KBM-7 (cell line): ENCODE data around the gene ZNF350.
"Not testable (repeated sequence)": the region's sequence is repeated elsewhere in the genome, so short reads cannot be mapped to it uniquely, and the experiment has no call there.

ENCODE experiments used
- DNase-seq: peaks from one replicate; pipeline ENCODE4 v3.0.0-alpha.2; 2015
- in situ Hi-C: fragments of 300-500 bp; cut with MboI; formaldehyde crosslinking; loops from 2 replicates; pipeline ENCODE4 v1.14.3; 2020; ENCODE audit warnings: low sequenced_read_pairs, low pct_unique_long_range_greater_than_20kb, mixed read lengths

ZNF350 gene

DNA sequence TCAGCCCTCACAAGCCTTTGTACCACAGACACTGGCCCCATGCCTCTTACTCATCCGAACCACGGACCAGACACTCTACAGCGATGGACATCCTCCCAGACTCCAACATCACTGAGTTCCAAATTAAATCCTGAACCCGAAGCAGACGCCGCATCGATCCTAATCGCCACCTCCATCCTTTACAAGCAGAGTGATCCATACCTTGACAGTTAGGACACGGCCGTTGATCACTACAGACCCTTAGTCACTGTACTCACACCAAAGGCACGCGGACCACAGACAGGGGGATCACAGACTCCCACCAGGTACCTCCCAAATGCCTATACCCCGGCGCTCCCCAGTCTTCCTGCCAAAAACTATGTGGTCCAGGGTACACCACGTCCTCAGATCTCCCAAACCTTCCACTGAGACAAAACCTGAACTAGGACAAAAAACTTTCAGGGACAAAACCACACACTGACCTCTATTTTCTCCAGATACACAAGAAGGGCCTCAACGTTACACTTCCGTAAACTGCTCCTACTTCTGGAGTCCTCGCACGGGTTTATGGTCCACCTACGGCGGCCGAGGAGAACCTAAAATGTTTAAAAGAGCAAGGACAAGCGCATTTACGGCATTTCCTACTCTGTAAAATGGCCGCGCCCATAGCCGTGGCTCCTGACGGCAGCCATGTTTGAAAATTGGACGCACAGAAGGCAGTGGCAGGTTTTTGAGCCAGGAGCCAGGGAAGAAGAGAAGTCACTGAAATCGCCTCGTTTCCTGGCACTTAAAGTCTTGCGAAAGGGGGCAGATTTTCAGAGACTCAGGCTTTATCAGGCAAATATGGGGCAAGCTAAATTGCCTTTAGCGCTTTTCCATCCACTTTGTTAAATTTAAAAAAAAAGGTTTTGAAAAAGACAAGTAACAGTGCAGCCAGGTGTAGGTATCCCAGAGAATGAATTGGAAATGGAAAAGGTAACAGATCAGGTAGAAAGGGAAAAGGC lies at the start of gene ZNF350:
TSS of gene ZNF350 (minus strand) at position 532 of the 983 bp plus-strand sequence. CDS start 12,480 bp downstream, outside the sequence.
- DNase-seq = peak; percentile 96
- in situ Hi-C loops = no loop called here

DNA sequence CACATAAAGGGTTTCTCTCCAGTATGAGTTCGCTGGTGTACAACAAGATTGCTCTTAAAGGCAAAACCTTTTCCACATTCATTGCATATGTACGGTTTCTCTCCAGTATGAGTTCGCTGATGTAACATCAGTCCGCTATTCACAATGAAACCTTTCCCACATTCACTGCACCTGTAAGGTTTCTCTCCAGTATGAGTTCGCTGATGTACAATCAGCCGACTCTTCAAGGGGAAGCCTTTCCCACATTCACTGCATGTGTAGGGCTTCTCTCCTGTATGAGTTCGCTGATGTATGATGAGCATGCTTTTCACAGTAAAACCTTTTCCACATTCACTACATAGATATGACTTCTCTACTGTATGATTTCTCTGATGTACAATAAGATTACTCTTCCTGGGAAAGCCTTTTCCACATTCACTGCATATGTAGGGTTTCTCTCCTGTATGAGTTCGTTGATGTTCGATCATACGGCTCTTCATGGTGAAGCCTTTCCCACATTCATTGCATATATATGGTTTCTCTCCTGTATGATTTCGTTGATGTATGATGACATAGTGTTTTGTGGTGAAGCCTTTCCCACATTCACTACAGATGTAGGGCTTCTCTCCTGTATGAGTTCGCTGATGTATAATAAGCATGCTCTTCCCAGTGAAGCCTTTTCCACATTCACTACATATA lies 47.5 kb upstream of the ZNF350 start:
- in situ Hi-C loops = no loop called here
- DNase-seq = no peak

DNA sequence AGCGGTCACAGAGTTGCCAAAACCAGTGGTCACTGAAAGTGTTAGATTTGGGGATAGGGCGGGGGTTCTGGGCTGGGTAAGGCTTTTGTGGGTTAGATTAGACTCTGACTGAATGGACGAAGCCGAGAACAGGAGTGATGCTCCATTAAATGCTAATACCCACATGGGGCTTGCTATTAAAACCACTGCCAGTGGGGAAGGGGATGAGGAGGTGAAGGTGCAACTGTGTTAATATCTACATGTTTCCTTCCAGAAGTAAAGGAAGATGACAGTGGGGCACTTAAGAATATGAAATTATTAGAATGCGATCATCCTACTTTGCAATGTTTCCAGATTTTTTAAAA lies 42.1 kb upstream of the ZNF350 start:
- DNase-seq = no peak
- in situ Hi-C loops = no loop called here

DNA sequence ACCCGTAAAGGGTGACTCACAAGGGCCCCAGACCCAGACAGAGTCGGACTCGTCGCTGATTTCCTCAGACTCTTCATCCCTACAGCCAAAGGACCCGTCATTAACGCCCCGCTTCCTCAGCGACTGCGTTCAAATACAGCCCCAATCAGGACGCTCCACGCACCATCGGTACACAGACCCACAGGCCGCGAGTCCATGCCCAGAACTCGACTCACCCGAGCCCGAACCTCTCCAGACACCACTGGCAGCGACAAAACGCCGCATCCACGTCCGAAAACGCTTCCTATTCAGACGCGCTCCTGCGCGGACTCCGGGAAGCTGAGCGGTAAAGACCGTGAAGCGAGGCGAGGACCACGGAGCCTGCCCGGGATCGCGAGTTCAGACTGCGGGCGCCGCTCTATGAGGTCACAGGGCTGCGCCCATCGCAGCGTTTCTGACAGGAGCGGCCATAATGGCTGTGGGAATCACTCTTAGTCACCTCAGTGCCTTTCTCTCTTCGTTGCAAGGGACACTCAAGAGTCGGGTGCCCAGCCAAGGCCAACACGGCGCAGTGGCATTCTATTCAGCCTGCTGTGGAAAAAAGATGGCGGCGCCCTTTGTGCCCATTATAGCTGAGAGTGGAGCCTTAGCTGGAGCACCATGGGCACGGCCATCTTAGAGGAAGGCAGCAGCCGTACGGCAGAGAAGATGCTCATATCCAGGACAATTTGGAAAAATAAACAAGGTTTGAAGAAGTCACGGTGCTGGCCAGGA lies 41.6 kb upstream of the ZNF350 start, which contains the start of gene ZNF614:
TSS of gene ZNF614 (minus strand) at position 353 of the 753 bp plus-strand sequence. CDS start 2,634 bp downstream, outside the sequence.
- in situ Hi-C loops = no loop called here

DNA sequence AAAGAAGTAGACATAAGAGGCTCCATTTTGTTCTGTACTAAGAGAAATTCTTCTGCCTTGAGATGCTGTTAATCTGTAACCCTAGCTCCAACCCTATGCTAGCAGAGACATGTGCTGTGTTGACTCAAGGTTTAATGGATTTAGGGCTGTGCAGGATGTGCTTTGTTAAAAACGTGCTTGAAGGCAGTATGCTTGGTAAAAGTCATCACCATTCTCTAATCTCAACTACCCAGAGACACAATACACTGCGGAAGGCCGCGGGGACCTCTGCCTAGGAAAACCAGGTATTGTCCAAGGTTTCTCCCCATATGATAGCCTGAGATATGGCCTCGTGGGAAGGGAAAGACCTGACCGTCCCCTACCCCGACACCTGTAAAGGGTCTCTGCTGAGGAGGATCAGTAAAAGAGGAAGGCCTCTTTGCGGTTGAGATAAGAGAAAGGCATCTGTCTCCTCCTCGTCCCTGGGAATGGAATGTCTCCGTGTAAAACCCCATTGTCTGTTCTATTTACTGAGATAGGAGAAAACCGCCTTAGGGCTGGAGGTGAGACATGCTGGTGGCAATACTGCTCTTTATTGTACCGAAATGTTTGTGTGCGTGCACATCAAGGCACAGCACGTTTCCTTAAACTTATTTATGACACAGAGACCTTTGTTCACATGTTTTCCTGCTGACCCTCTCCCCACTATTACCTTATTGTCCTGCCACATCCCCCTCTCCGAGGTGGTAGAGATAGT lies 39.8 kb upstream of the ZNF350 start:
- in situ Hi-C loops = not testable (repeated sequence)

More for the DNA sequence above, 41.6 kb upstream of the ZNF350 start, which contains the start of gene ZNF614:
- DNase-seq = peak; percentile 90

DNA sequence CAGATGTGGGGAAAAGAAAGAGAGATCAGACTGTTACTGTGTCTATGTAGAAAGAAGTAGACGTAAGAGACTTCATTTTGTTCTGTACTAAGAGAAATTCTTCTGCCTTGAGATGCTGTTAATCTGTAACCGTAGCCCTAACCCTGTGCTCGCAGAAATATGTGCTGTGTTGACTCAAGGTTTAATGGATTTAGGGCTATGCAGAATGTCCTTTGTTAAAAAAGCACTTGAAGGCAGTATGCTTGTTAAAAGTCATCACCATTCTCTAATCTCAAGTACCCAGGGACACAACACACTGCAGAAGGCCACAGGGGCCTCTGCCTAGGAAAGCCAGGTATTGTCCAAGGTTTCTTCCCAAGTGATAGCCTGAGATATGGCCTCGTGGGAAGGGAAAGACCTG lies 37.8 kb upstream of the ZNF350 start:
- DNase-seq, in situ Hi-C loops: not testable (repeated sequence)

More for the DNA sequence above, 39.8 kb upstream of the ZNF350 start:
- DNase-seq = not testable (repeated sequence)

DNA sequence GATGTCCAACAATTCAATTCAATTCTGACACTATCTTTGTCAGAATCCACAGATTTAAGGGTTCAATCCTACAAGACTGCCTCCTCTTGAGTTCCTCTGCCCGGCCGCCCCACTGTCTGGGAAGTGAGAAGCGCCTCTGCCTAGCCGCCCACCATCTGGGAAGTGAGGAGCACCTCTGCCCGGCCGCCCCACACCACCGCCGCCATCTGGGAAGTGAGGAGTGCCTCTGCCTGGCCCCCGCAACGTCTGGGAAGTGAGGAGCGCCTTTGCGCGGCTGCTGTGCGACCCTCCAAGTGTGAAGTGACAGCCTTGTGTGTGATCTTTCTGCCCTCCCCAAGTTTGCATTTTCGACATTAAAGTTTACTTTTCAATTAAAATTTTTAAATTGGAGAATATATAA lies 35.6 kb upstream of the ZNF350 start:
- DNase-seq = no peak
- in situ Hi-C loops = no loop called here

DNA sequence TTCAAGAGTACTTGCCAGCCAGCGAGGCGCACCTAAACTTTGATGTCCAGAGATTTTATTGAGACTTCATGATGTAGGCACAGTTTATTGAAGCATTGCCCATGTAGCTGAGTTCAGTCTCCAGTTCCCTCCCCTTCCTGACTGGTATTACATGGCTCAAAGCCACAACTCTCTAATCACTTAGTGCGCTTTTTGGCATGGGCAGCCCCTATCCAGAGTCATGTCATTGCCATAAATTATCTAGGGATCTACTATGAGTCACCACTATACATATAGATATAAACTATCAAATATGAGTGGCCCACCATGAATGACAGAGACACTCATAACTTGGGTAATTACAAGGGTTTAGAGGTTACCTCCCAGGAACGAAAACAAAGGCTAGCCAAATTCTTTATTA lies 33.9 kb upstream of the ZNF350 start:
- in situ Hi-C loops = no loop called here
- DNase-seq = no peak

DNA sequence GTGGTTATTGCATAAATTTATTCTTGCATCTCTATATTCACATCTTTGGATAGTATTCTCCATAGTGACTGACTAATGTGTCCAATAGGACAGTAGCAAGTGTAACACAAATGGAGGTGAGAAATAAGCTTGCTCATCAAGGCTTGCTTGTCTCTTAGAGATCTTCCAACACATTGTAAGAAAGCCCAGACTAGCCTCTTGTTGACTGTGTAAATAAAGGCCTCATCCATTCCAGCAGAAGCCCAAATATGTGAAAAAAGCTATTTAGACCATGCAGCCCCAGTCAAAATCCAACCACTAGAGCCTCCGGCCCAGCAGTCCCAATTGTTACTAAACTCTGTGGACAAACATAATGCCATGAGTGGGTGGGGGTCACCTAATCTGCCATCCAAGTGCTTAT lies 24.0 kb upstream of the ZNF350 start:
- no peak for DNase-seq
- in situ Hi-C loops = no loop called here

DNA sequence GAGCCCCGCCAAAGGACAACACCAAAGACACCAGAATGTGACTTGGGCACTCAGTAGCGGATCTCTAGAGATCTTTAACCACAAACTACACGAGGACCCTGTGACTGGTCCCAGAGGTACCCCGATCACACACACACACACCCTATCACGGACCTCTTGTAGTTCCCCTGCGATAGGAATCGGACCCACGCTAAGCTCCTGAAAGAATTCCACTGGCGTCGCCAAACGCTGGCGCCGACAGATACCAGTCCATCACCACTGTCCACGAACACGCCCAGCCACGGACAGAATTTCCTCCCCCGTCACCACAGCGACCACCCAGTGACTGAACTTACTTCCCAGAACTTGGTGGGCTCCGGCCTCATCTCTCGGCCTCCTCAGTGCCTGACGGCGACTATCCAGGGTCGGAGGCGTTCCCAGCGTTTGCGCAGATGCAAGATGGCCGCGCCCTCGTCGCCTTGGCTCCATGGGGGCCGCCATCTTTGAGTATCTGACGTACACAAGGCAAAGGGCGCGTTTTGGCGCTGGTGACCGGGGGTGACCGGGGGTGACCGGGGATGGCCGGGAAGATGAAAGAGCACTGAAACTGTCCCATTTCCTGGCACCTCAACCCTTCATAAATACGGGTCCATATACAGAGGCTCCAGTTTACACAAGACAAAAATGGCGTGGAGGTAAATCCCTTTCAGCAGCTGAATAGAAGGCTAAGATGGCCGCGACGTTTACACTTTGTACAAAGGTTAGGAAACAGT lies 21.3 kb upstream of the ZNF350 start, which contains the start of gene ZNF615:
TSS of gene ZNF615 (minus strand) at position 406 of the 752 bp plus-strand sequence. CDS start 4,500 bp downstream, outside the sequence.
- in situ Hi-C loops = no loop called here
- DNase-seq = peak; percentile 86

DNA sequence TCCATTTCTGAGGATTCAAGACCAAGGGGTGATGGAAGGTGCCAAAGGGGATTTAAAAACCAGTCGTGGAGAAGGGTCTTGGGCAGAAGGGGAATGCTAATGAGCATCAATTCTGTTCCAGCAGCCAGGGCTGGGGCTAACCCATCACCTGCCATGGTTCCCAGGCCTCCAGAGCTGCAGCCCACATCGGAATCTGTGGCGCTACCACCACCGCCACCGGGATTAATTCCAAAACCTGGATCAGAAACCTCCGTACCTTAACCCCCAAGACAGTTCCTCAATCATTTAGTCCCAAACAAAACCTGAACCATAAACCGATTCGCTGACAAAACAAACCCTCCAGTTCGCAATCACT lies 20.8 kb upstream of the ZNF350 start:
- DNase-seq = no peak
- in situ Hi-C loops = no loop called here

DNA sequence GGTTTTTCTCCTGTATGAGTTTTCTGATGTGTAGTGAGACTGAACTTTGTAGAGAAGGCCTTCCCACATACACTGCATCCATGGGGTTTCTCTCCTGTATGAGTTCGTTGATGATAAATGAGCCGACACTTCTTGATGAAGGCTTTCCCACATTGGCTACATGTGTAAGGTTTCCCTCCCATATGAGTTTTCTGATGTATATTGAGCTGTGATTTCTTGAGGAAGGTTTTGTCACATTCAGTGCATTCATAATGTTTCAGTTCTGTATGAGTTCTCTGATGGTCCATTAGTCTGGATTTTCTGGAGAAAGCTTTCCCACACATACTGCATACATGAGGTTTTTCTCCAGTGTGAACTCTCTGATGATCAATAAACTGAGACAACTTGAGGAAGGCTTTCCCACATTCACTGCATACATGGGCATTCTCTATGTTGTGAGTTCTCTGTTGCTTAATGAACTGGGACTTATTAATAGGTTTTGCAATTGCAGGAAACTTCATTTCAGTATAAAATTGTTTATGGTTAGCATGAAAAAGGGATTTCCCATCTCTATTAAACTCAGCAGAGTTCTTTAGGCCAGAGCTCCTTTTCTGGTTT lies 7.5 kb upstream of the ZNF350 start:
- DNase-seq = no peak
- in situ Hi-C loops = no loop called here

DNA sequence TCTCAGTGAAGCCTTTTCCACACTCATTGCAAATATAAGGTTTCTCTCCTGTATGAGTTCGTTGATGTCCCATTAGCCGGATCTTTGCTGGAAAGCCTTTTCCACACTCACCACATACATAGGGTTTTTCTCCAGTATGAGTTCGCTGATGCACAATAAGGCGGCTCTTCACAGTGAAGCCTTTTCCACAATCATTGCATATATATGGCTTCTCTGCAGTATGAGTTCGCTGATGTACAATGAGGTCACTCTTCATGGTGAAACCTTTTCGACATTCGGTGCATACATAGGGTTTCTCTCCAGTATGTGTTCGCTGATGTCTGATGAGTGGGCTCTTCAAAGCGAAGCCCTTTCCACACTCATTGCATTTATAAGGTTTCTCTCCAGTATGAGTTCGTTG lies 6.8 kb upstream of the ZNF350 start:
- DNase-seq = no peak
- in situ Hi-C loops = no loop called here

DNA sequence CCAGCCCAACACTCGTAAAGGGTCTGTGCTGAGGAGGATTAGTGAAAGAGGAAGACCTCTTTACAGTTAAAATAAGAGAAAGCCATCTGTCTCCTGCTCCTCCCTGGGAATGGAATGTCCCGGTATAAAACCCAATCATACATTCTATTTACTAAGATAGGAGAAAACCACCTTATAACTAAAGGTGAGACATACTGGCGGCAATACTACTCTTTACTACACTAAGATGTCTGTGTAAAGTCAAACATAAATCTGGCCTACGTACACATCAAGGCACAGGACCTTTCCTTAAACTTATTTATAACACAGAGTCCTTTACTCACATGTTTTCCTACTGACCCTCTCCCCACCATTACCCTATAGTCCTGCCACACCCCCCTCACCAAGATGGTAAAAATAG lies 3.3 kb downstream of the ZNF350 start:
- in situ Hi-C loops = no loop called here
- DNase-seq = no peak

DNA sequence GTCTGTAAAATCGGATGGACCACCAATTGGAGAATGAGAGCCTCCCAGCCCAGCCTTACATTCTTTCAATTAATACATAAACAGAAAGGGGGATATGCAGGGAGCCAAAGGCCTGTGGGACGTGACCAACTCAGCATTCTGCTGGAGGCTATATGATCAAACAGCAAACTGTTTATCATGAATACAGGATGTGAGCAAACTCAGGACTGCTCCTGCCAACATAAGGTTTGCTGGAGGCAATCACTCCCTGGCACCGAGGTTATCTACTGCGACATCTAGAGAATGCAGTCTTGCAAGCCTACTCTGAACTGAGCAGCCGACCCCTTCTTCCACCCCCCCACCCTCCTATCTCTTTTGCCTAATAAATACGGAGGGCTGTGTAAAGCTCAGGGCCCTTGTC lies 5.7 kb downstream of the ZNF350 start:
- in situ Hi-C loops, DNase-seq: not testable (repeated sequence)

DNA sequence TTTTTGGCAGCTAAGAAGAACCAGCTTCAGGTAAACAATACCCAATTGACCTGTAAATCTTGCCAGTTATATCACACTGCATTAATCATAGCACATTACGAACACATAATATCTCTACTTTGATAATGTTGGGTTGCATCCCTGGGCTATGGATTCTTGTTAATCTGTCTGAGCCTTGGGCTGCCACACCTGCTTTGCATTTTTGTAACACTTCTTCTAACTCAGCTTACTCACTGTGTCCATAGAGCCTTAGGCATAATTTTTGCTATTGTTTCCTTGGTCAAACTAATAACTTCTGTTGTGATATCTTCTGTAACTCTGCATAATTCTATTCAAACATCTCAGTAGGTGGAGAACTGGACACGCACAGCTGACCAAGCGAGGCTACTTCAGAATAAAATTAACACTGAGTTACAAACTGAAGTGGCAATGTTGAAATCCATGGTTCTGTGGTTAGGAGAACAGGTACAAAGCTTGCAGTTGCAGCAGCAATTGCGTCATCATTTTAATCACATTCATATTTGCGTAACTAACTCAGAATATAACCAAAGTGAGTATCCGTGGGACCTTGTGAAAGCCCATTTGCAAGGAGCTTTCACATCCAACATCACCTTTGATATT lies 6.4 kb downstream of the ZNF350 start:
- no peak for DNase-seq

DNA sequence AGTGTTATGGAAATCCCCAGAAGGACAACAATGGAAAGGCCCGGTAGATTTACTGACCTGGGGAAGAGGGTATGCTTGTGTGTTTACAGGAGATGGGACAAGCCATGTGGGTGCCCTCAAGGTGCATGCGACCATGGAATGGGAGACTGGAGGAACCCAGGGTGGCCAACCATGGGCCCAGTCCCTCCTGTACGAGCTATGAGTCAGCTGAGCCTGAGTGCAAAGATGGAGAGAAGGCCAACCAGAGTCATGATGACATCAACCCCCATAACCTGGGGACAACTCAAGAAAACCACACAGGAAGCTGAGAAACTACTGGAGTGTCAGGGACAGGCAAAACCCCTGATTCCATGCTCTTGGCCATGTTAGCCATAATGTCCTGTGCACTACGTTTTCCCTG lies 7.8 kb downstream of the ZNF350 start:
- in situ Hi-C loops = no loop called here
- DNase-seq = no peak

More for the DNA sequence above, 6.4 kb downstream of the ZNF350 start:
- in situ Hi-C loops = no loop called here
